Measurements from ENCODE around the gene RNF214. TPM values are rescaled to one million over a fixed set of nuclear protein-coding genes. Genes with fewer than 3 reads are reported as not detected.

The RNF214 gene
- total and polyA plus RNA-seq, 2 donors (not counting 1 experiment from before 2014, with no cell fraction given), result 16.0 to 36.1 TPM

DNA sequence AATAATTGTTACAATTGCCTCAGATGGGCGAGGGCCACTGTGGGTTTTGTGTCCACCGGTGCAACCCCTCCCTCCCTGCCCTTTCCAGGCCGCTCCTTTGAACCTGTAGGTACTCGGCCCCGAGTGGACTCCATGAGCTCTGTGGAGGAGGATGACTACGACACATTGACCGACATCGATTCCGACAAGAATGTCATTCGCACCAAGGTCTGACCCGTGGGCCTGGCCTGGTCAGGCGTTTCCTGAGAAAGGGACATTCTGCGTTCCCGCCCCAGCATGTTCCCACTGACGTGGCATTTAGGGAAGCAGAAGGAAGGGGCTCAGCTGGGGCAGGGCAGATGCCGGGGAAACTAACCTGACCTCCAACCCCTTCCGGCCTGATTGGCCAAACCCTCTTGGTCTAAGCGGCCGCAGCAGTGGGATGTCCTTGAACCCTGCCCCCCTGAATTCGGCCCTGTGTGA lies 43.8 kb upstream of the RNF214 start:
- Histone ChIP-seq H3K27ac (ENCODE audit: low read length in 2 of 2) (peak overlapping the region; percentile 90 to 91), H3K9me3 (ENCODE audit: control extremely low read depth in 1 of 3, control insufficient read depth in 2 of 3, insufficient read depth in 1 of 3, low read length in 2 of 3) (no peaks in the 10 kb centered on the region), H3K4me3 (ENCODE audit: control extremely low read depth in 1 of 5, extremely low read depth in 1 of 5, insufficient read depth in 1 of 5, low read depth in 2 of 5, low read length in 4 of 5) (peak overlapping the region in 1 of 5 experiments; percentile 53), H2AFZ (ENCODE audit: insufficient read depth, low read depth, low read length, poor library complexity, severe bottlenecking) (no peak overlapping the region), H3K4me2 (replicated peaks; ENCODE audit: low read depth, low read length, poor library complexity, severe bottlenecking) (peak overlapping the region; percentile 73), H3K9ac (ENCODE audit: low read length) (peak overlapping the region; percentile 34), H3K4me1 (ENCODE audit: control insufficient read depth in 2 of 2, insufficient read depth in 2 of 2, low read length in 2 of 2) (peaks cover 56 to 77% of the 10 kb centered on the region in 2 donors), H3K79me2 (ENCODE audit: control insufficient read depth, insufficient read depth, low read length) (peaks cover 53% of the 10 kb centered on the region), H3K27me3 (replicated peaks in 1 of 4; ENCODE audit: control extremely low read depth in 1 of 4, control insufficient read depth in 3 of 4, insufficient read depth in 4 of 4, low read length in 3 of 4) (no peaks in the 10 kb centered on the region), H3K36me3 (replicated peaks in 1 of 2; ENCODE audit: control extremely low read depth in 1 of 2, control insufficient read depth in 1 of 2, extremely low read depth in 1 of 2, insufficient read depth in 2 of 2, low read length in 1 of 2) (peaks cover 0 to 65% of the 10 kb centered on the region in 2 experiments), H4K20me1 (ENCODE audit: control insufficient read depth, insufficient read depth, low read length, poor library complexity, severe bottlenecking) (no peaks in the 10 kb centered on the region)
- 96% methylated on average over 18 of the region's 20 CpGs for WGBS (ENCODE audit: insufficient coverage)
- intact Hi-C loops (cut with micrococcal nuclease), result loop anchor here (1.0 kb wide), 2 partner anchors 10 to 44 kb away; partner anchors contain the start of genes PAFAH1B2 and SIDT2
- peak overlapping the region; percentile 80 for H3K4me3 Mint-ChIP-seq
- CTCF ChIA-PET, result interaction anchor here (0.7 to 2.2 kb wide), 2 partner anchors 8 to 11 kb away, joined by 3 to 12 read pairs; no protein-coding TSS in a partner anchor
- no peak for DNase-seq
- ATAC-seq (ENCODE audit: low read depth), result no peak
- peaks cover 73% of the 10 kb centered on the region for H3K4me1 Mint-ChIP-seq
- no peaks in the 10 kb centered on the region for H3K27me3 Mint-ChIP-seq
- TF ChIP-seq, protein P1, sequence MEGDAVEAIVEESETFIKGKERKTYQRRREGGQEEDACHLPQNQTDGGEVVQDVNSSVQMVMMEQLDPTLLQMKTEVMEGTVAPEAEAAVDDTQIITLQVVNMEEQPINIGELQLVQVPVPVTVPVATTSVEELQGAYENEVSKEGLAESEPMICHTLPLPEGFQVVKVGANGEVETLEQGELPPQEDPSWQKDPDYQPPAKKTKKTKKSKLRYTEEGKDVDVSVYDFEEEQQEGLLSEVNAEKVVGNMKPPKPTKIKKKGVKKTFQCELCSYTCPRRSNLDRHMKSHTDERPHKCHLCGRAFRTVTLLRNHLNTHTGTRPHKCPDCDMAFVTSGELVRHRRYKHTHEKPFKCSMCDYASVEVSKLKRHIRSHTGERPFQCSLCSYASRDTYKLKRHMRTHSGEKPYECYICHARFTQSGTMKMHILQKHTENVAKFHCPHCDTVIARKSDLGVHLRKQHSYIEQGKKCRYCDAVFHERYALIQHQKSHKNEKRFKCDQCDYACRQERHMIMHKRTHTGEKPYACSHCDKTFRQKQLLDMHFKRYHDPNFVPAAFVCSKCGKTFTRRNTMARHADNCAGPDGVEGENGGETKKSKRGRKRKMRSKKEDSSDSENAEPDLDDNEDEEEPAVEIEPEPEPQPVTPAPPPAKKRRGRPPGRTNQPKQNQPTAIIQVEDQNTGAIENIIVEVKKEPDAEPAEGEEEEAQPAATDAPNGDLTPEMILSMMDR (IDR thresholded peaks at IDR 0.05), result no peak
- TF ChIP-seq EZH2 (IDR thresholded peaks at IDR 0.05; ENCODE audit: borderline replicate concordance, insufficient read depth, low read depth, low read length, poor library complexity, severe bottlenecking), result no peak
- H3K27ac Mint-ChIP-seq, result peak overlapping the region; percentile 98
- POLR2A ChIA-PET, result interaction anchor here (0.6 to 2.8 kb wide), 6 partner anchors 9 to 45 kb away, joined by 3 to 33 read pairs (median 6); partner anchors contain the start of genes PAFAH1B2 and SIDT2
- H3K9me3 Mint-ChIP-seq (ENCODE audit: insufficient read depth), result no peaks in the 10 kb centered on the region
